ENCODE data around the gene RMP24.
A peak's percentile ranks its signal among the peaks of the same experiment; 100 is the strongest.

RMP24 gene

DNA sequence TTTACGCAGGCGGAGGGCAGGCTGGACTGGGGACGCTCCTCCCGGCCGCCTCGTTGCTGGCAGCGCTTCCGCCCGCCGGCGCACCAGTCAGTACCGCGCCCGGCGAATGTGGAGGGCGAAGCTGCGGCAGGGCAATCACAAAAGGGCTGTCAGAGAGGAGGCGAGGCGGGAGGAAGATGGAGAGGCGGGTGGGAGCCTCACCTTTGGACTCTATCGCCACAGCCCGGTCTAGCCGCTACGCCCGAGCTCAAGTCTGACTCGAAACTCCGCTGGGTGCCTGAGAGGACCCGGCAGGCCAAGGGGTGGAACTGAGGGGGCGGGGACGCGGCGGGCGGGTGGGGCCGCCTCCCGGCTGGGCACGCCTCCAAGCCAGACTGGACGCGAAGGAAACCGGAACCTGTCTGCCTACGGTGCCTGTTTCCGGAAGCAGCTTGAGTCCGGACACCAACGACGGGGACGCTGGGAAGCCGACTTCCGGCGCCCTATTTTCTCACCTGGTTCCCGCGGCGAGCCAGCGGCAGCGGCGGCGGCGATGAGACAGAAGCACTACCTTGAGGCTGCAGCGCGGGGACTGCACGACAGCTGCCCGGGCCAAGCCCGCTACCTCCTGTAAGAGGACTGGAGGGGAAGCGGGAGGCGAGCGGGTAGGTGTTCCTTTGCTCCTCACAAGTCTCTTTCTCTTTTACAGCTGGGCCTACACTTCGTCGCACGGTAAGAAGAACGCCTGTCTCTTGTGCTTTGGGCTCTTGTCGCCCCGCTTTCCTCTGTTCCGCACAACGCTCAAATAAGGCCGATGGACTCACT, at the start of gene RMP24:
Gene RMP24, plus strand, starts transcription at position 483 of the 804 bp plus-strand sequence.
- peaks cover 34% of the 10 kb centered on the region for H3K36me3 ChIP-seq (ENCODE audit: insufficient read depth, insufficient read length, low read length)
- no peaks in the 10 kb centered on the region for H3K27me3 ChIP-seq (ENCODE audit: insufficient read depth, insufficient read length)
- TF ChIP-seq SUZ12 (IDR thresholded peaks at IDR 0.05; ENCODE audit: extremely low read depth, insufficient read depth, insufficient read length) (no peak), ZNF274 (IDR thresholded peaks at IDR 0.05; ENCODE audit: low read depth, low read length) (no peak), YY1 (IDR thresholded peaks at IDR 0.05; ENCODE audit: insufficient read depth, insufficient read length) (no peak)
- peak within 1 kb of the TSS; percentile 90 for H3K4me3 ChIP-seq (ENCODE audit: insufficient read length, low read depth)
- H3K9me3 ChIP-seq (ENCODE audit: insufficient read depth, low read length), result no peaks in the 10 kb centered on the region
- peak within 1 kb of the TSS; percentile 97 for H3K9ac ChIP-seq (ENCODE audit: insufficient read length, low read depth)
- DNase-seq (ENCODE audit: low read depth, low spot score), result peak; percentile 91
- peaks cover 4% of the 10 kb centered on the region for H3K4me1 ChIP-seq (ENCODE audit: insufficient read depth, insufficient read length)

DNA sequence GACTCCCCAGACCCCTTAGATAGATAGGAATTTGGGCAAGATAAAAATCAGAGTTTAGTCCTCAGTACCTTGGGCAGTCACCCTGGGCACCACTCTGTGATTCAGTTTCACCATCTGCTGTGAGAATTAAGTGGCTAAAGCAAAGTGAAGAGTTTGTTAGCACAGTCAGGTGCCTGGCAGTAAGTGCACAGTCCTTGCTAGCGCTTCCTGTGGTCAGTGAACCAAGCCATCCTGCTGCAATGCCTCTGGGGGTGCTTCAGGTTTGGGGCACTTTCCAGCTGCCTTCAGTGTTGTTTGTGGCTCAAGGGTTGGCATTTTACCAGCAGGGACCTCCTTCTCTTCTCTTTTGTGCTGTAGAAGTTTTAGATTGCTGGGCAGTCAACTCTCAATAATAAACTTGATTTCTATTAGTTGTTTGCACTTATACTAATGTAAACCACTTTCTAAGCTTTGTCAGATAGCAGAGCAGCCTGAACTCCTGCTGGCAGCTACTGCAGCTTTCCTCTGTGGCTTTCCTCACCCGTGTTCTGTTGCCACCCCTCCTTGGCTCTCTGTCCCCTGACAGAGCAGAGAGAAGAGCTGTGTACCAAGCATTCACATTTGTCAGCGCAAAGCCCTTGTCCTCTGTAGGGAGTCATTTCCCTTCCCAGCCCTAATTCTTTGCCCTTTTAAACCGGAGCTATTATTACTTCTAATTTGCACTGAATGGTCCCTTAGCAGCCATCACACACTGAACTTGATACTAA, 48.4 kb upstream of the RMP24 start:
- Histone ChIP-seq H3K9ac (ENCODE audit: insufficient read length, low read depth) (no peak overlapping the region), H3K9me3 (ENCODE audit: insufficient read depth, low read length) (no peaks in the 10 kb centered on the region; the same call in 1 of the 2 replicates)
- no peak for DNase-seq (ENCODE audit: low read depth, low spot score)

DNA sequence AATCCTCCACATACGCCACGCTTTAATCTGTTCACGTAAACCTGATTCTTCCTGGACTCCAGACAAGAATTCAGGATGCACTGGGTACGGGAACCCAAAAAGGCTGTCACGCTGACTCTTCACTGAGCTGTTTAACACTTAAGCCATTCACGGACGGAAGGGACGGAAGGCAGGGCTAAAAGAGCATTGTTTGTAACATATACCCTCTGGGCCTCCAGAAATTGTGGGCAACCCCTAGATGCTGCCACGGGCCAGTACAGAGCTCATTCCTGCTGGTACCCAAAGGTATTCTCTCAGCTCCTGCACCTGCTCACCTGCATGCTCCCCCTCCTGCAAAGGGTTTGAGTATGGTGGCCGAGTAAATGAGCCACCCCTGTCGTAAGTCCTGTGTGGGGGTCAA, 45.6 kb upstream of the RMP24 start:
- no peak overlapping the region for H3K9ac ChIP-seq (ENCODE audit: insufficient read length, low read depth)
- no peak overlapping the region for H3K4me3 ChIP-seq (ENCODE audit: insufficient read length, low read depth)
- H3K4me1 ChIP-seq (ENCODE audit: insufficient read depth, insufficient read length), result no peaks in the 10 kb centered on the region
- no peaks in the 10 kb centered on the region for H3K27me3 ChIP-seq (ENCODE audit: insufficient read depth, insufficient read length)
- TF ChIP-seq ZNF274 (IDR thresholded peaks at IDR 0.05; ENCODE audit: low read depth, low read length) (no peak), SUZ12 (IDR thresholded peaks at IDR 0.05; ENCODE audit: extremely low read depth, insufficient read depth, insufficient read length) (no peak), YY1 (IDR thresholded peaks at IDR 0.05; ENCODE audit: insufficient read depth, insufficient read length) (no peak)
- peaks cover 5% of the 10 kb centered on the region for H3K9me3 ChIP-seq (ENCODE audit: insufficient read depth, low read length)
- no peaks in the 10 kb centered on the region for H3K36me3 ChIP-seq (ENCODE audit: insufficient read depth, insufficient read length, low read length)
- DNase-seq (ENCODE audit: low read depth, low spot score), result no peak

More for the DNA sequence above, 48.4 kb upstream of the RMP24 start:
- Histone ChIP-seq H3K4me3 (ENCODE audit: insufficient read length, low read depth) (no peak overlapping the region), H3K27me3 (ENCODE audit: insufficient read depth, insufficient read length) (no peaks in the 10 kb centered on the region), H3K36me3 (ENCODE audit: insufficient read depth, insufficient read length, low read length) (no peaks in the 10 kb centered on the region), H3K4me1 (ENCODE audit: insufficient read depth, insufficient read length) (no peaks in the 10 kb centered on the region)
- no peak for TF ChIP-seq ZNF274 (IDR thresholded peaks at IDR 0.05; ENCODE audit: low read depth, low read length)
- no peak for TF ChIP-seq YY1 (IDR thresholded peaks at IDR 0.05; ENCODE audit: insufficient read depth, insufficient read length)
- no peak for TF ChIP-seq SUZ12 (IDR thresholded peaks at IDR 0.05; ENCODE audit: extremely low read depth, insufficient read depth, insufficient read length)

DNA sequence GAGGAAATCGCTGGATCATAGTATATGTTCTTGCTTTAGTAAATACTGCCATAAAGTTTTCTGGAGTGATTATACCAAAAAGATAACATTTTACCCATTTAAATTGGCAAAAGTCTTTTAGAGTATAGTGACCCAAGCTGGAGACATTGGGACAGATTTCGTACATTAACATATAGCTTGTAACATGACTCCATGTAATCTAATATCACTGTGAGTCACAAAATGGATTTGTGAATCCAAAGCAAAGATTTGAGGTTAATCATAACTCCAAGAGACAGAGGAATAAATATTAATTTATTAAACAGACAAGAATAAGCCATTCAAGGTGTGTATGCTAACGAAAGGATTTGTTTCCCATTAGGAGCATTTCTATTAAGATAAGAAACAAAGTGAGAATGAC, 45.0 kb upstream of the RMP24 start:
- TF ChIP-seq YY1 (IDR thresholded peaks at IDR 0.05; ENCODE audit: insufficient read depth, insufficient read length) (no peak), ZNF274 (IDR thresholded peaks at IDR 0.05; ENCODE audit: low read depth, low read length) (no peak), SUZ12 (IDR thresholded peaks at IDR 0.05; ENCODE audit: extremely low read depth, insufficient read depth, insufficient read length) (no peak)
- Histone ChIP-seq H3K4me1 (ENCODE audit: insufficient read depth, insufficient read length) (no peaks in the 10 kb centered on the region), H3K27me3 (ENCODE audit: insufficient read depth, insufficient read length) (no peaks in the 10 kb centered on the region), H3K4me3 (ENCODE audit: insufficient read length, low read depth) (no peak overlapping the region), H3K9ac (ENCODE audit: insufficient read length, low read depth) (no peak overlapping the region), H3K9me3 (ENCODE audit: insufficient read depth, low read length) (peaks cover 5% of the 10 kb centered on the region), H3K36me3 (ENCODE audit: insufficient read depth, insufficient read length, low read length) (no peaks in the 10 kb centered on the region)
- no peak for DNase-seq (ENCODE audit: low read depth, low spot score)

DNA sequence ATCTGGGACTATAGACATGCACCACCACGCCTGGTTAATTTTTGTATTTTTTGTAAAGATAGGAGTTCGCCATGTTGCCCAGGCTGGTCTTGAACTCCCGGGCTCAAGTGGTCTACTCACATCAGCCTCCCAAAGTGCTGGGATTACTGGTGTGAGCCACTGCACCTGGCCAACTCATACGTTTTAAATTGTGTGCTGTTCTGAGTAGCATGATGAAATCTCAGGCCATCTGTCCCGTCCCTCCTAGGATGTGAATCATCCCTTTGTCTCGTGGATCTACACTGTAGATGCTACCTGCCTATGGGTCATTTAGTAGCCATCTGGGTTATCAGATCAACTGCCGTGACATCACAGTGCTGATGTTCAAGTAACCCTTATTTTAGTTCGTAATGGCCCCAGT, 38.5 kb upstream of the RMP24 start:
- Histone ChIP-seq H3K27me3 (ENCODE audit: insufficient read depth, insufficient read length) (no peaks in the 10 kb centered on the region), H3K36me3 (ENCODE audit: insufficient read depth, insufficient read length, low read length) (peaks cover 3% of the 10 kb centered on the region), H3K4me1 (ENCODE audit: insufficient read depth, insufficient read length) (no peaks in the 10 kb centered on the region), H3K4me3 (ENCODE audit: insufficient read length, low read depth) (no peak overlapping the region), H3K9ac (ENCODE audit: insufficient read length, low read depth) (no peak overlapping the region), H3K9me3 (ENCODE audit: insufficient read depth, low read length) (peaks cover 5% of the 10 kb centered on the region; the same call in 1 of the 2 replicates)
- no peak for DNase-seq (ENCODE audit: low read depth, low spot score)
- TF ChIP-seq ZNF274 (IDR thresholded peaks at IDR 0.05; ENCODE audit: low read depth, low read length) (no peak), SUZ12 (IDR thresholded peaks at IDR 0.05; ENCODE audit: extremely low read depth, insufficient read depth, insufficient read length) (no peak), YY1 (IDR thresholded peaks at IDR 0.05; ENCODE audit: insufficient read depth, insufficient read length) (no peak)

DNA sequence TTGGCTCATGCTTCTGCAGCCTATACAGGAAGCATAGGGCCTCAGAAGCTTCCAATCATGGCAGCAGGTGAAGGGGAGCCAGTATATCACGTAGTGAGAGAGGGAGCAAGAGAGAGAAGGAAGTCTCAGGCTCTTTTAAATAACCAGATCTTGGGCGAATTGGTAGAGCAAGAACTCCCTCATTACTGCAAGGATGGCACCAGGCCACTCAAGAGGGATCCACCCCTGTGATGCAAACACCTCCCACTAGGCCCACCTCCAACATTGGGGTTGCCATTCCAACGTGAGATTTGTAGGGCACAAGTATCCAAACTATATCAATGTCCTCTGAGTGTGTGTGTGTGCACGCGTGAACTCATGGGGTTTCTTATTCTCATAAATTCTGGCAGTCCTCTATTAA, 37.6 kb upstream of the RMP24 start:
- H3K9ac ChIP-seq (ENCODE audit: insufficient read length, low read depth), result no peak overlapping the region
- H3K27me3 ChIP-seq (ENCODE audit: insufficient read depth, insufficient read length), result no peaks in the 10 kb centered on the region
- no peaks in the 10 kb centered on the region for H3K4me1 ChIP-seq (ENCODE audit: insufficient read depth, insufficient read length)
- no peak for TF ChIP-seq YY1 (IDR thresholded peaks at IDR 0.05; ENCODE audit: insufficient read depth, insufficient read length)
- TF ChIP-seq ZNF274 (IDR thresholded peaks at IDR 0.05; ENCODE audit: low read depth, low read length), result no peak
- TF ChIP-seq SUZ12 (IDR thresholded peaks at IDR 0.05; ENCODE audit: extremely low read depth, insufficient read depth, insufficient read length), result no peak
- DNase-seq (ENCODE audit: low read depth, low spot score), result no peak
- H3K9me3 ChIP-seq (ENCODE audit: insufficient read depth, low read length), result peaks cover 5% of the 10 kb centered on the region; the same call in 1 of the 2 replicates
- H3K4me3 ChIP-seq (ENCODE audit: insufficient read length, low read depth), result no peak overlapping the region
- H3K36me3 ChIP-seq (ENCODE audit: insufficient read depth, insufficient read length, low read length), result peaks cover 5% of the 10 kb centered on the region

DNA sequence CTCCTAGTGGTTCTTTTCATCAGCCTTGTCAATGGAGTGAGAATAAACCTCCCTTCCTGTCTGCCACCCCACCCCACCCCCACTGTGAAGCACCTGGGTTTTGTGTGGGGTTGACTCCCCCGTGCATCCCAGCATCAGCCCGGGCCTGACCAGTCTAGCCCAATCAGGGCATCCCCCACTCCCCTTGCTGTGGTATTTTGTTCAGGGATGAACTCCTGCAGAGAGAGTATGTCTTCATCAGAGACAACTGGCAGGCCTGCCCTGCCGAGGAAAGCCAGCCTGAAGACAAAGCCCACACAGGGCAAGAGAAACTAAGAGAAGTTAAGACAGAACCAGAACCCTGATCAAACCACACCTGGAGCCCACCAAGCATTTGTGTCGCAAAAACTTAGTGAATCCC, 36.7 kb upstream of the RMP24 start:
- H3K4me1 ChIP-seq (ENCODE audit: insufficient read depth, insufficient read length), result no peaks in the 10 kb centered on the region
- no peak overlapping the region for H3K9ac ChIP-seq (ENCODE audit: insufficient read length, low read depth)
- DNase-seq (ENCODE audit: low read depth, low spot score), result no peak
- TF ChIP-seq SUZ12 (IDR thresholded peaks at IDR 0.05; ENCODE audit: extremely low read depth, insufficient read depth, insufficient read length) (no peak), YY1 (IDR thresholded peaks at IDR 0.05; ENCODE audit: insufficient read depth, insufficient read length) (no peak), ZNF274 (IDR thresholded peaks at IDR 0.05; ENCODE audit: low read depth, low read length) (no peak)
- H3K27me3 ChIP-seq (ENCODE audit: insufficient read depth, insufficient read length), result no peaks in the 10 kb centered on the region
- no peaks in the 10 kb centered on the region for H3K9me3 ChIP-seq (ENCODE audit: insufficient read depth, low read length)
- no peak overlapping the region for H3K4me3 ChIP-seq (ENCODE audit: insufficient read length, low read depth)
- H3K36me3 ChIP-seq (ENCODE audit: insufficient read depth, insufficient read length, low read length), result peaks cover 5% of the 10 kb centered on the region

All from NT2/D1 (cell line).